Measurements from ENCODE around the gene SSRP1.

SSRP1 gene

GRCh38 chr11:57276169-57276970 lies 59.3 kb downstream of the SSRP1 start:
- FAIRE-seq (no peak), DNase-seq (ENCODE audit: insufficient read length, low spot score) (no peak)

Measured in HTR-8/SVneo (cell line).